ENCODE results near the gene RBM5.
A peak's percentile ranks its signal among the peaks of the same experiment; 100 is the strongest.
"Not testable (repeated sequence)": the region's sequence is repeated elsewhere in the genome, so short reads cannot be mapped to it uniquely, and the experiment has no call there.

Gene RBM5

DNA sequence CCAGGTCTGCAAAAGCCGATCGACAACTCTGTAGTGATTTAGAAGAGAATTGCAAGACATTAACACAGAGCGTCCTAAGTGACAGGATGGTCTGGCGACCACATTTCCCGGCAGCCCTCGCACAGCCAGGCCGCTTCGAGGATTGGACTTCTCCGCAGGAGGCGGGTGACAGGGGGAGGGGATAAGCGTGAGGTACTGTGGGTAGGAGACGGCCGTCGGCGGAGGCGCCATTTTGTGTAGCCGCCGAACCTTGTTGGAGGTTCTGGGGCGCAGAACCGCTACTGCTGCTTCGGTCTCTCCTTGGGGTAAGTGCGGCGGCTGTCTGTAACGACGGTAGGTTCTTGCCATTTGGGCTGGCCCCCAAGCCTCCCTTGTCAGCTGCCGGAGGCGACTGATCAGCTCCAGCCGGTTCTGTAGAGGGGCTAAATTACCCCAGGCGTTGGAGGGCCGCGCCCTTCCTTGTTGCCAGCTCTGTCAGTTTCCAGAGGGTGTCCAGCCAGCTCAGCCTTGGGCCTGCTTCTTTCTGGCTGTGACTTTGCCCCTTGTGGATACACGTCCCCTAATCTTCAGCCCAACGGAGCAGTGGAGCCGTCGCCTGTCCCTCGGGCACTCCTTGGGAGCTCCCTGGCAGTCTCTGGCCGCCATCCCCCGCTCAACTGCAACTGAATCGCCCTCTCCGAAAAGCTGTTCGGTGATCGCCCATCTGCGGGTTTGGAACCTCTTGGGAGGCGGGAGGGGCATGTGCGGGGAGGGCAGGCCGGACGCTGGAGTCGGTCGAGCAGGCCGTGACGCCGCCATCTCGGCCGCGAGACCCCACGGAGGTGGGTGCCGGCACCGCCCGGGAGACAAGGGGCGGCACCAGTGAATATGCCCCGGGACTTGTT is at the start of gene RBM5:
Gene RBM5, plus strand, starts transcription at position 195 of the 884 bp plus-strand sequence. CDS start 1,516 bp downstream, outside the sequence.
- DNase-seq (ENCODE audit: low spot score), result peak; percentile 95

GRCh38 chr3:50044976-50045375 is 43.7 kb upstream of the RBM5 start:
- no peak for DNase-seq (ENCODE audit: low spot score)

DNA sequence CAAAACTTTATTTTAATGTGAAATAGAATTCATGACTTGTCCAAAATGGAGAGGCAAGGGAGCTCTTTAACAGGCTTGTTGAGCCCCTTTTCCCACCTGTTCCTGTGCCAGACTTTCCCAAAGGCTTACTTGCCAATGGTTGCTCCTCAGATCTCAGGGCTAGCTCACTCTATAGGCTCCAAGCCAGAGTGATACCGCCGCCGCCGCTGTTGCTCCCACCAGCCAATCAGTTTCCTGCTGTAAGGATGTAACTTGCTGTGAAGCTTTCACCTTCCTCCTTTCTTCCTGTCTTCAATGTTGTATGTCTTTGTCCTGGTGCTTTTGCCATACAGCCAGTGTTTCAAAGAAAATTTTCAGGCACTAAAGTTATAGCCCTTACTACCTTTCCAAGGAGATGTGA is 41.3 kb upstream of the RBM5 start:
- DNase-seq (ENCODE audit: low spot score), result no peak

- DNase-seq (ENCODE audit: low spot score), result no peak
These were observed 38.4 kb upstream of the RBM5 start for GRCh38 chr3:50050361-50050760.

DNA sequence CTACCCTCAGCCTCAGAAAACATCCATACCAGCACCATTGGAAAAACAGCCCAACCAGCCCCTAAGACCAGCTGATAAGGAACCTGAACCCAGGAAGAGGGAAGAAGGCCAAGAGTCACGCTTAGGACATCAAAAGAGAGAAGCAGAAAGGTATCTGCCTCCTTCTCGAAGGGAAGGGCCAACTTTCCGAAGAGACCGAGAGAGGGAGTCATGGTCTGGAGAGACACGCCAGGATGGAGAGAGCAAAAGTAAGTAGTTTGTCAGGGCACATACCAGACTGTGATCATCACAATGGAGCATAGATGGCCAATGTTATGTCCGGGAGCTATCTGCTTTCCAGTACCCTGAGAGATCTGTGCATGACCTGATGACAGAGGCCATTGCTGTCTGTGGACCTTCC is 31.0 kb upstream of the RBM5 start:
- no peak for DNase-seq (ENCODE audit: low spot score)

DNA sequence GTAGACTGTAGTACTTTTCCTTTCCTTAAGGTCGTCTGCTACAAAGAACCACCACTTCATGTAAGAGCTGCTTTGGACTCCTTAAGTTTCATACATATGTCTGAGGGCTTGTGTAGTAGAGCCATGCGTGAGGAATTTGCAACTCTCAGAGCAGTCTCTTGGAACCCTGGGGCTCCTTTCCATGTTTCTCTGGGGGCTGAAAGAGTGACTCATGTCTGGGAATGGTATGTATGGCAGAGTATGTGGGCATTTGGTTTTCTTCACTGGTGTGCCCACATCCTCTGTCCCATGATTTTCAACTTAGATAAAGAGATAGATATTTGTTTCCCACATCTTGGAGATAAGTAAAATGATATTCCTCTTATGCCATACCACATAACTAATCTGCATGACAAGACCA is 20.6 kb upstream of the RBM5 start:
- no peak for DNase-seq (ENCODE audit: low spot score)

DNA sequence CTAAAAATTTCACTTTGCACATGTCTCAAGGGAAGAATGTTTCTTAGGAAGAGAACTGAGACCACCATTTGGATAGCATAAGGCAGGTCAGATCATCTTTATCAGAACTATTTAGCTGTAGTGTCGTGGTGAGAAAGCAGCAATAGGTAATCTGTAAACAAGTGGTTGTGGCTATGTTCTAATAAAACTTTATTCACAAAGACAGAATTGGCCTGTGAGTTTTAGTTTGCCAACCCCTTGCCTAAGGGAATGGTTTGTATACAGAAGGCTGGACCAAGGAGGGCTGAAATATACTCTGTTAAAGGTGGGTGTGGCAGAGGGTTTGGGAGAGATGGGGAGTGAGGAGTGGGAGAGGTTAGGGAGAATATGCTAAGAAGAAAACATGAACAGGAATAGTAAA is 10.6 kb upstream of the RBM5 start:
- no peak for DNase-seq (ENCODE audit: low spot score)

DNA sequence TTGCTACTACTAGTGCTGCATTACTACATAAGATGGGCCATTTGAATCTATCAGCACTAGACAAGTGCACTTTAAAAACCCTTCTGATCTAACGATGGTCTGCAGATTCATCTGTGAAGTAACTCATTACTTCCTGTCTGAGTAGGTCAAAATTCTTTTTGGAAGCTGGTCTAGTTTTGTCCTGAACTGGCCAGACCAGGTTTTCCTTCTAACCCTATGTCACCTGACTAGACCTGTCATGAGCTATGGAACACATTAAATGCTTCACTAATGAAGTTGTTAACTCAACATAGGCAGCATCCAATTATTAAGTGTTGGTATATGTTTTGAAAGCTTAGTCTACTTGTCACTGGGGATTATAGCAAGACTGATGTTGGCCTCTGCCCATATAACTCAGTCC is 10.1 kb upstream of the RBM5 start:
- no peak for DNase-seq (ENCODE audit: low spot score)

- DNase-seq (ENCODE audit: low spot score), result not testable (repeated sequence)
These were observed 3.8 kb upstream of the RBM5 start for GRCh38 chr3:50084951-50085350.

DNA sequence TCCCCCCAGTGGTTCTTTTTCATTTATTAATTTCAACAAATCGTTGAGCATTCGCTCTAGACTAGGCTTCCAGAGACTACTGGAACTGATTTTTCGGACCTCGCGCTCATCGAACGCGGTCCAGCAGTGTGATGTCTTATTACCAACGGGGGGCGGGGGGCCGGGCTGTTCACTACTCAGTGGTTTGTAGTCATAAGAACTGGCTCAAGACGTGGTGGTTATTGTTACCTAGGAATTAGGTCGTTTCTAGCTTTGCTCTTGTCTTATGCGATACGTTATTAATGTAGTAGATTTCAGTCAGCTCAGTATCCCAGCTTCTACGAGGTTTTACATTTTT is 858 bp downstream of the RBM5 start:
- DNase-seq (ENCODE audit: low spot score), result no peak

- no peak for DNase-seq (ENCODE audit: low spot score)
These were observed 2.3 kb downstream of the RBM5 start for GRCh38 chr3:50090984-50091383.

DNA sequence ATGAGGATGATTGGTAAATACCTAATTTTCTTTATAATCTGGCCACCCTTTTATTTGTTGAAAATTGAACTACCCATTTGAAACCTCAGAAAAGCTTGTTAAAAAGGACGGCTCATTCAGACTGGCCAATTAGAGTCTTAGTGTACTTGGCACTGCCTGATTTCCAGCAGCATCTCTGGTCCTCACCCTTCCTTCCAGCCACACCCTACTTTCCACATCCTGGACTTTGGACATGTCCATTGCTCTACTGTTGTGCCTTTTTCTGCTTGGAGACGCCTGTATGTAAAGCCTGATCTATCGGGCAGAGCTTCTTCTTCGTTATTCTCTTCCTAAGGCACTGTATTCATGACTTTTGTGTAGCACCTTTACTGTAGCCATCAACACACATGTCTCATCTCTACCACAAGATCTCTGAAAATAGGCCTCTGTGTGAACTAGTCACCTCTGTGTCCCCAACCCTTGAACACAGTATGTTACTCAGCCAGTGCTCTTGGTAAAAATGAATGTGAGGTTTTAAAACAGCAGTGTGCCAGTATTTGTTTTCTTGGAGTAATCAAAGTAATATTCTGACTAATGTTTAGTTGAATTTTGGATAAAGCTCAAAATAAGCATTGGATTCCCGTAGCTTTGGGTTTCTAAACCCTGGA is 6.8 kb downstream of the RBM5 start:
- DNase-seq (ENCODE audit: low spot score), result no peak

GRCh38 chr3:50100386-50100785 is 11.7 kb downstream of the RBM5 start:
- no peak for DNase-seq (ENCODE audit: low spot score)

DNA sequence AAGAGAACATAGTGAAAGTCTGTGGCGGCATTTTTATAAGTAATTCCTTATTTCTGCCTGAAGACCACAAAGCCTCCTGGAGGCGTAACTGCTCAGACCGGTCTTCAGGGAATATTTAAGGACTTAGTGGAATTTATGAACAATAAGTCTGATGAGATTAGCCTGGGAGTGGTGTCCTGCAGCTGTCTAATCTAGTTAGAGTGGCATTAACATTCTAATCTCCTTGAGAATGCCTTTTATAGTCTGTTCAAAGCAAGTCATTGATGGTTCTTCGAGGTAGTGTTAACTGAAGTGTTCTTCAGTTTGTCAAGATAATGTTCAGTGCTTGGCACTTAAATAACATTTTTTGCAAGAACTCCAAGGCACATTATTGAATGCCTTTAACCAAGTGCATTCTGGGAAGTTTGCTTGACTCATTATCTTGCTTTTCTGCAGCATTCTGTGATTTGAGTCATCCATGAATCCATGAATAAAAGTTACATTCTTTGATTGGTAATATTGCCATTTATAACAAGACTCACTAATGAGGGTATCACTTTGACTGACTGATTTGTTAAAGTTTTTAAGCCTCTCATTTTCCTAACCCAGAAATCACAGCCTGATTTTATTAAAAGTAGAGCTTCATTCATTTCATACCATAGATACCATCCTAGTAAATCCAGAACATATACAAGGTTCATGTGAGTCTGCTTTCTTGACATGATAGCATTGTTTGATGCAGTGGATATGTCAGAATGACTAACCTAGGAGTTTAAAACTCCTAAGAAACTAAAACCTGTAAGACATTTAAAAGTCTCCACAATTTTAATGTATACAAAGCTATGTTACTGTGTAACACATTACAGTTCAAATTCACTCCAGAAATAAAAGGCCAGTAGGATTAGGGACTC is 12.5 kb downstream of the RBM5 start:
- DNase-seq (ENCODE audit: low spot score), result no peak

- DNase-seq (ENCODE audit: low spot score), result no peak
These were observed 13.8 kb downstream of the RBM5 start for GRCh38 chr3:50102558-50102957.

GRCh38 chr3:50111757-50112156 is 23.0 kb downstream of the RBM5 start:
- no peak for DNase-seq (ENCODE audit: low spot score)

GRCh38 chr3:50112462-50112861 is 23.7 kb downstream of the RBM5 start:
- DNase-seq (ENCODE audit: low spot score), result no peak

GRCh38 chr3:50117120-50117519 is 28.4 kb downstream of the RBM5 start:
- DNase-seq (ENCODE audit: low spot score), result no peak

GRCh38 chr3:50118237-50118636 is 29.5 kb downstream of the RBM5 start:
- no peak for DNase-seq (ENCODE audit: low spot score)

- no peak for DNase-seq (ENCODE audit: low spot score)
These were observed 31.1 kb downstream of the RBM5 start for GRCh38 chr3:50119786-50120185.

DNA sequence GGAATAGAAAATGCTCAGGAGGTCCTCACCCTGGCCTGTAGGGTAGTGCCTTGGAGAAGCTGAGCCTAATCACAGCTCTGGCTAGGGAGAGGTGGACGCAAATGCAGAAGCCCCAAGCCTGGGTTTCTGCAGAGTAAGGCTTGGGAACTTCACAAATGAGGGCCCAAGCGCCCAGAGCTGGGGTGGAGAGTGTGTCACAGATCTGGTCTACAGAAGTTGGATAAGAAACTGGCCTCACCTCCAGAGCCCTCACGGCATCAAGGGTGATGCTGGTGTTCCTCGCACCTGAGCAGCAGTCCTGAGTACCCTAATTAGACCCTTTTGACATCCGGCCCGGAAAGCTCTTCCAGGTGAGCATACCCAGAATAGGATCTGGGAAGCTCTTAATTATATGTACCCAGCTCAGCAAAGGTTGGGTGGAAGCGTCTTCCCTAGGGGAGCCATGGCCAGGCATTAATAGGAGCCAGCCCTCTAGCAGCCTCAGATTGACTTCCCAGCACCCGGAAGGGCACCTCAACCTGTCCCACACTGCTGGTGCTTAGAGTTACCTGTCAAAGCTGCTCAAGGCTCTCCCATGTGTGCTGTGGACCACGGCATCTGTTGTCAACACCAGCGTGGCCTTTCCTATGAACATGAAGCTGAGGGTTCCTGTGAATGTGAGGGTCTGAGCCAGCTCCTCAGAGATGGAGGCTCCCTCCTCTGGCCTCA is 31.8 kb downstream of the RBM5 start:
- DNase-seq (ENCODE audit: low spot score), result peak; percentile 35
